Measurements from ENCODE around the gene CSGALNACT2. TPM values are rescaled to one million over a fixed set of nuclear protein-coding genes. Genes with fewer than 3 reads are reported as not detected.

Gene CSGALNACT2
- total RNA-seq, 1 experiment from 2014 or later = 8.9 TPM

GRCh38 chr10:43194266-43194665 is 56.0 kb downstream of the CSGALNACT2 start:
- Histone ChIP-seq H4K8ac (replicated peaks; ENCODE audit: insufficient read length, low read depth, low read length) (no peak overlapping the region), H2BK120ac (ENCODE audit: low read depth, low read length, poor library complexity, severe bottlenecking) (no peak overlapping the region), H3K18ac (ENCODE audit: insufficient read length, low read depth, low read length) (no peak overlapping the region), H2BK20ac (ENCODE audit: low read depth, low read length, poor library complexity, severe bottlenecking) (no peak overlapping the region), H3K27me3 (ENCODE audit: insufficient read depth, low read length) (no peaks in the 10 kb centered on the region), H3K9me3 (ENCODE audit: control insufficient read depth, low read depth, low read length) (no peaks in the 10 kb centered on the region), H3K79me1 (ENCODE audit: insufficient read depth, low read depth, low read length, poor library complexity, severe bottlenecking) (no peaks in the 10 kb centered on the region), H3K4me2 (ENCODE audit: insufficient read depth, insufficient read length, low read length) (no peak overlapping the region), H3K4me1 (ENCODE audit: insufficient read depth, low read length) (no peaks in the 10 kb centered on the region), H3K79me2 (ENCODE audit: insufficient read depth, low read length) (no peaks in the 10 kb centered on the region), H3T11ph (ENCODE audit: low read length) (no peak overlapping the region), H2BK12ac (ENCODE audit: insufficient read length, low read depth, low read length) (no peak overlapping the region), H4K5ac (ENCODE audit: insufficient read length, low read depth, low read length) (no peak overlapping the region), H3K27ac (ENCODE audit: insufficient read length, low read depth, low read length) (no peak overlapping the region), H3K9ac (ENCODE audit: extremely low read depth, insufficient read length, low read length) (no peak overlapping the region), H2AFZ (ENCODE audit: low read length) (no peak overlapping the region), H2BK15ac (ENCODE audit: low read depth, low read length) (no peak overlapping the region), H3K23me2 (ENCODE audit: insufficient read length, low read depth, low read length, poor library complexity, severe bottlenecking) (no peaks in the 10 kb centered on the region), H4K20me1 (ENCODE audit: control insufficient read depth, insufficient read depth, insufficient read length) (no peaks in the 10 kb centered on the region), H3K4ac (ENCODE audit: low read depth, low read length) (no peak overlapping the region), H3K56ac (ENCODE audit: insufficient read length, low read depth, low read length) (no peak overlapping the region), H3K23ac (ENCODE audit: insufficient read length, low read depth, low read length) (no peak overlapping the region), H2BK5ac (ENCODE audit: insufficient read length, low read length) (no peak overlapping the region), H4K91ac (ENCODE audit: insufficient read length, low read depth, low read length) (no peak overlapping the region), H2AK5ac (ENCODE audit: insufficient read length, low read length) (no peak overlapping the region), H3K14ac (ENCODE audit: insufficient read depth, low read length) (peak overlapping the region; percentile 22; the same call in 1 of the 2 replicates)
- no CpG with 5 or more reads among the region's 4 CpGs for WGBS (ENCODE audit: extremely low coverage, insufficient read length, low lambda C conversion rate)
- Mint-ChIP-seq H3K9me3 (no peaks in the 10 kb centered on the region), H3K36me3 (ENCODE audit: insufficient read depth in 1 of 3, low read depth in 3 of 3) (peaks cover 23 to 39% (median 38%) of the 10 kb centered on the region in 3 experiments; a peak in 6 of 7 replicates), H3K27me3 (ENCODE audit: low read depth) (no peaks in the 10 kb centered on the region), H3K4me3 (0 out of 5 replicates have a peak overlapping the region, but pooled peaks of 1 of the 2 experiments have one; percentile 31), H3K4me1 (peaks cover 11 to 17% of the 10 kb centered on the region in 2 experiments), H3K27ac (peak overlapping the region in 1 of 3 experiments; percentile 82; a peak in 2 of 7 replicates)
- no peak for DNase-seq
- TF ChIP-seq CTCF (conservative IDR thresholded peaks at IDR 0.05) = no peak
